ENCODE measurements around the gene LACTBL1.
"Not testable (repeated sequence)": the region's sequence is repeated elsewhere in the genome, so short reads cannot be mapped to it uniquely, and the experiment has no call there.

Gene LACTBL1, protein sequence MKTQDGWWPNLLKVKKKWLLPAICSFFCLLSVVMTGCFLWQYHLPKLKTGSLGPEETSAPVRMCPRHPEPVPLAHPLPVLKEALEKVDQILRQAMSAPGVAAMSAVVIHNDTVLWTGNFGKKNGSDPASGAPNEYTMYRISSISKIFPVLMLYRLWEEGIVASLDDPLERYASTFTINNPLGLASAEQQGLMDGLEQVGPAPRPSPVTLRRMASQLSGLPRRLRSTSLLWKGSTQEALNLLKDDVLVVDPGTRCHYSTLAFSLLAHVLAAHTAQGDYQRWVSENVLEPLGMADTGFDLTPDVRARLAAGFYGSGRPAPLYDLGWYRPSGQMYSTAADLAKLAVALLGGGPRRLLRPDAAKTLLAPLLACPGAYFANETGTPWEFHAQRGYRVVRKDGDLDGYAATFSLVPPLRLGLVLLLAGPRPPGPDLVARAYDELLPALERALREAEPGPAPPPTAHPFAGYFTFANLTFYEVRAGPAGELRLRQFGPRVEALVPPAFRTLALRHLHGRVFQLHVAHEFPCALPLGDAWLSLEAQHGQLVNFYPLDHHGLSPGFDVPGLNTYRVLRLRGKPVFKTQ

DNA sequence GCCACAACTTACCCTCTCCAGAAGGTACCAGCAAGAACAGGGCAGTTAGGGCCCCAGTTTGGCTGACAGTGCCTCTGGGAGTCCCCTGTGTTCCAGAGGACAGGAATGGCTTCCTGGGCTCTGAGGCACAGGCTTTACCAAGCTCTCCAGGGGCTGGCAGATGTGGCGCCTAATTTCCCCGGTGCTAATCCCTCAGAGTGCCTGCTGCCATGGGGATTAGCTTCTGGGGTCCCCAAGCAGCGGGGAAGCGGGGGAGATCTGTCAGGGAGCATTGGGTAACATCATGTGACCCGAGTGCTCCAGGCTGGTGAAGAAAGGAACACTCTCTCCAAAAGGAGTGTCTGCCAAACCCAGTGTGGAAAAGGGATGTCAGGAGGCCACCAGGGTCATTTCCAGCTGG, at the start of gene LACTBL1:
TSS of gene LACTBL1 (minus strand) at position 107 of the 400 bp plus-strand sequence. CDS start 550 bp downstream, outside the sequence.
- DNase-seq (ENCODE audit: low read depth): no peak

DNA sequence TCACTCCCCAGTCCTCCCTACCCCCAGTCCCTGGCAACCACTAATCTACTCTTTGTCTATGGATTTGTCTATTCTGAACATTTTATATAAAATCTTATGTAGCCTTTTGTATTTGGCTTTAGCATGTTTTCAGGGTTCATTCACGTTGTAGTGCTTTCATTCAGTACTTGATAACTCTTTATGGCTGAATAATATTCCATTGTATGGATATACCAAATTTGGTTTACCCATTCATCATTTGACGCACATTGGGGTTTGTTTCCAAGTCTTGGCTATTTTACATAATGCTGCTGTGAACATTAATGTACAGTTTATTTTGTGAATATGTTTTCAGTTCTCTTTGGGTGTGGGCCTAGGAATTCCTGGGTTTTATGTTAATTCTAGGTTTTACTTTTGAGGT, 49.2 kb upstream of the LACTBL1 start:
- no peak for DNase-seq (ENCODE audit: low read depth)

DNA sequence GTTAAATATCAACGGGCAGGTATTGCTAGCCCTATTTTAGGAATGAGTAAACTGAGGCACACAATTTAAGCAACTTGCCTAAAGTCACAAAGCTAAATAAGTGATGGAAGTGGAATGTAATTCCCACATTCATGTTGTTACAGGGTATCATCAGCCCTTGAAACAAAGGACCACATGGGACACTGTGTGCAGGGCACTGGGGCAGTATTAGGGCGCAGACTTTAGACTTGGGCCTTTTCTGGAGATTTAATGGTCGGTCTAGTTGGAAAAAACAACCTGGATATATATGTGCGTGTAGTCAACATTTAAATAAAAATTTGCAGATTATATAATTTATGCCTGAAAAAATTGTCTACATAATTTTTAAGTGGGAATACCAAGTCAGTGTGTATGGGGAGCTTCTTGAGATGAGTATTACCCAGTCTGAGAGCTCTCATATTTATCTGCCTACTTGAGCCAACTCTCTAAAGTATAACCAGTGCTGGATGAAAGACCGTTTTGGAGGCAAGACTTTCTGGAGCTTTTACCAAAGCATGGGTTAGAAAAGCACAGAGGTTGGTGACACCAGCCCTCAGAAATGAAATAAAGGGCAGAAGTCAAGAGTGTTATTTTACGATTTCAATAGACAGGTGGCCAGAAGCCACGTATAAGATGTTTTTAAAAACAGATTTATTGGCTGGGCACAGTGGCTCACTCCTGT, 48.2 kb upstream of the LACTBL1 start:
- no peak for DNase-seq (ENCODE audit: low read depth)

DNA sequence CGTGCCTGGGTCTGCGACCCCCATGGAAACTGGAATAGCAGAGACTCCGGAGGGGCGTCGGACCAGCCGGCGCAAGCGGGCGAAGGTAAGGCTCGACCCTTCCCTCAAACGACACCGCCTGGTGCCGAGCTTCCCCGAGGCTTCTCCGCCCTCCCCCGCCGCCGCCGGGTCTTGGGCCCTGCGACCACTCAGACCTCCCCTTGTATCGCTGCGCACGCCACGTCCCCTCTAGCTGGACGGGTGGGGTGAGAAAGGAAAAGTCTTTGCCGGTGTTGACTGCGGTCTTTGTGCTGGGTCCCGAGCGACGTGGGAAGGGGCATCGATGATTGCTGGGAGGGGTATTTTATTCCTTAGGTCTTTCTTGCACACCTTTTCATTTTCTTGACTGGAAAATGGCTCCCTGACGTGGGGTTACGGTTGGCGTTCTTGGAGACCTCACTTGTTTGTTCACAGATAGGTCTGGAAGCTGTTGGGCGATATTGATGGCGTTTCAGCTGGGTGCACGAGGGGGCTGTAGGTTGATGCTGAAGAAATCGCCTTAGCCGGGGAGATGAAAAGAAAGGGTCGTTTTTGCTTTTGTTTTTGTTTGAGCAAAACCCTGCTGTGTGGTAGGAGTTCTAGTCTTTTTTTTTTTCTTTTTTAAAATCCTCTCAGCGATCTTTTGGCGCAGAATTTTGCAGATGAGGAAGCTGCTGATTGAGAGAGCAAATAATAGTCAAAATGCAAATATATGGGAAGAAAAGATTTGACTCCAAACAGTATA, 47.4 kb upstream of the LACTBL1 start:
- DNase-seq (ENCODE audit: low read depth): no peak

DNA sequence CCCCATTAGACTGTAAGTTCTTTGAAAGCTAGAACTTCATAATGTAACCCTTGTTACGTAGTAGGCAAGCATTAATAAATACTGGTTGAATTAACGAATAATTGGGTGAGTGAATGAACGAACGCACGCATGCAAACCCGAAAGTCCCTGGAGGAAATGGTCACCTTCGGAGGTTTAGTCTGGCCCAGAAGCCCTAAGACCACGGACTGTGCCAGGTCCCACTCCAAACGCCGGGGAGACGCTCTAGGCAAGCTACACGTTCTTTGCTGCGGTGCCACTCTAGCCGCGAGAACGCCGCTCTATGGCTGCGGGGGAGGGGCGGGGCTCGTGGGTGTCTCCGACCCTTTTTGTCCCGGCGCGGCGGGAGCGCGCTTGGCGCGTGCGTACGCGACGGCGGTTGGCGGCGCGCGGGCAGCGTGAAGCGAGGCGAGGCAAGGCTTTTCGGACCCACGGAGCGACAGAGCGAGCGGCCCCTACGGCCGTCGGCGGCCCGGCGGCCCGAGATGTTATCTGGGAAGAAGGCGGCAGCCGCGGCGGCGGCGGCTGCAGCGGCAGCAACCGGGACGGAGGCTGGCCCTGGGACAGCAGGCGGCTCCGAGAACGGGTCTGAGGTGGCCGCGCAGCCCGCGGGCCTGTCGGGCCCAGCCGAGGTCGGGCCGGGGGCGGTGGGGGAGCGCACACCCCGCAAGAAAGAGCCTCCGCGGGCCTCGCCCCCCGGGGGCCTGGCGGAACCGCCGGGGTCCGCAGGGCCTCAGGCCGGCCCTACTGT, 46.6 kb upstream of the LACTBL1 start, which contains the start of gene KDM1A:
TSS of gene KDM1A (plus strand) at position 375 of the 769 bp plus-strand sequence. CDS start at position 504, 129 bp downstream.
- peak; percentile 90 for DNase-seq (ENCODE audit: low read depth)

DNA sequence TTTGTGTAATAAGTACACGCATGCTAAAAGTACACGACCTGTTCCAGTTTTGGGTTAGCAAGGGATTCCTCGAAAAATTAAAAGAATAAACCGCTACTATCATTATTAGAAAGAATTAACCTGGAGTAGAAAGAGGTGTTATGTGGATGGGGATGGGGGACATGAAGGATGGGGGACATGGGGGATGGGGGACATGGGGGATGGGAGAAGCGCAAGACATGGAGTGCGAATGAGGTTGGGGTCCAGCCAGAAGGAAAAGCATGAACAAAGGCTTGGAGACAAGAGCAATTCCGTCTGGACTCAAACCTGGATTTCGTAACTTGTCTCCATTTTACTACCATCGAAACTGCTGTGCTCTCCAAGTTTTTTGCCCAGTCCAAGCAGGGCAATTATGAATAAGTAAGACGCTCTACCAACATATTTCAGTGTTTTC, 46.0 kb upstream of the LACTBL1 start:
- no peak for DNase-seq (ENCODE audit: low read depth)

DNA sequence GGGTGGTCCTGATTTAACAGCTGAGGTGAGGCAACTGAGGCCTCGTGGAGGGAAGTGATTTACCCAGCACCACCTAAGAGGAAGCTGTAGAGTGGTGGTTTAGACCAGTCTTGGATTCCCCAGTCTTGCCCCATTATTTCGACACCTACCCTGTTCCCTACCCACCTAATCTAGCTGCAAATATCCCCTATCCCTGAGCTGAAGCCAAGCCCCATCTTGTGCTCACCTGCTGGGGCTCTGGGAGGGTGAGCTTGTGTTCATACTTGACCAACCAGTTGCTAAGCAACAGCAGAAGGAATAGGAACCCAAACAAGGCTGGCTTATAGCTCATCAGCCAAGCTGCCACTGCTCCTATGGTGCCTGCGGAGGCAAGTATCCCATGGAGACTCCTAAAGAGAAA, 41.0 kb upstream of the LACTBL1 start:
- no peak for DNase-seq (ENCODE audit: low read depth)

DNA sequence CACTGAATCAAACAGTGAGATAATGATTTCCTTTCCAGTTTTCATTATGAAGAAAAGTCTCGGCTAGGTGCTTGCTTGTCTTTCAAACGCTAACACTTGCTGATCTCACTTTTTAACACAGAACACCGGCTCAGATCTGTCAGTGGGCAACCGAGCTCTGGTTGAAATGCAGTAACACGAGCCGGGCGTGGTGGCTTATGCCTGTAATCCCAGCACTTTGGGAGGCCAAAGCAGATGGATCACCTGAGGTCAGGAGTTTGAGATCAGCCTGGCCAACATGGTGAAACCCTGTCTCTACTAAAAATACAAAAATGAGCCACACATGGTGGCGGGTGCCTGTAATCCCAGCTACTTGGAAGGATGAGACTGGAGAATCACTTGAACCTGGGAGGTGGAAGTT, 37.4 kb upstream of the LACTBL1 start:
- DNase-seq (ENCODE audit: low read depth): not testable (repeated sequence)

DNA sequence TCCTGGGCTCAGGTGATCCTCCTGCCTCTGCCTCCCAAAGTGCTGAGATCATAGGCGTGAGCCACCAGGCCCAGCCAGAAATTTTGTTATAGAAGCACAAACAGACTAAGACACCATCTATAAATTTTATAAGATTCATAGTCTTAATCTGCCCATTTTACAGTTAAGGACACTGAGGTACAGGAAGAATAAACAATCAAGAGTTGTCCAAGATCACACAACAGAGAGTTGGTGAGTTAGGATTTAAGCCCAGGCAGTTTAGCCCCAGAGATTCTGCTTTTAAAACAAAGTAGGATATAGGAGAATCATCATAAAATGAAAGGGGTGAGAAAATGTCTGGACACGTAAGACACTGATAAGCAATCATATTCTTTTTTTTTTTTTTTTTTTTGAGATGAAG, 36.2 kb upstream of the LACTBL1 start:
- DNase-seq (ENCODE audit: low read depth): no peak

DNA sequence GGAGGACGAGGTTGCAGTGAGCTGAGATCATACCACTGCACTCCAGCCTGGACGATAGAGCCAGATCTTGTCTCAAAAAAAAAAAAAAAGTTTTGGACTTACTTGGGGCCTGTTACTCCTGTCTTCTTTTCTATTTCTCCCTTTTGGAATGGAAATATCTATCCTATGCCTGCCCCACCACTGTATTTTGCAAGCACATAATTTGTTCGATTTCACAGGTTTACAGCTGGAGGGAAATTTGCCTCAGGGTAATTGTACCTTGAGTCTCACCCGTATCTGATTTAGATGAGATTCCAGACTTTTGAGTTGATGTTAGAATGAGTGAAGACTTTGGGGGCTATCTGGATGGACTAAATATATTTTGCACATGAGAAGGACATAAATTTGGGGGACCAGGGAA, 34.4 kb upstream of the LACTBL1 start:
- no peak for DNase-seq (ENCODE audit: low read depth)

DNA sequence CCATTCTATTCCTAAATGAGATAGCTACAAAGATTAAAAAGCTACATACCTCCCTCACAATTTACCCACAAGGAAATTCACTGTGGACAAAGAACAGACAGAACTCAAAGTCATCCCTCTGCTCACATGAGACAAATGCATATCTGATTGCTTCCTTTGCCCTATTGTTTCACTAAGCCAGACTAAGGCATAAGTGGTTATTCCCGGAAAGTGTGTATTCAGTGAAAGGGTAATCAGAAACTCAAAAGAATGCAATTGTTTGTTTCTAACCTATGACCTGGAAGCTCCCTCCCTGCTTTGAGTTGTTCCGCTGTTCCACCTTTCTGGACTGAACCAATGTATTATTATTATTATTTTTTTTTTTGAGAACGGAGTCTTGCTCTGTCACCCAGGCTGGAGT, 32.1 kb upstream of the LACTBL1 start:
- not testable (repeated sequence) for DNase-seq (ENCODE audit: low read depth)

DNA sequence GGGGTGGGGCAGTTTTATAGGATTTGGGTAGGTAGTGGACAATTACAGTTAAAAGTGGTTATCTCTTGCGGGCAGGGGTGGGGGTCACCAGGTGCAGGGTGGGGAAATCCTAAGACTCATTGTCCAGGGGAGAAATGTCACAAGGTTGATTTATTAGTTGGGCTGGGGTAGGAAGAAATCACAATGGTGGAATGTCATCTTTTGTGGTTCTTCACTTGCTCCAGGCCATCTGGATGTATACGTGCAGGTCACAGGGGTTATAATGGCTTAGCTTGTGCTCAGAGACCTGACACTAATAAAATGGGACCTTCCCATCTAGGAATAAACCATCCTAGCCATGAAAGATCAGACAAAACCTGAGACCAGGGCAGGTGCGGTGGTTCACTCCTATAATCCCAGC, 31.4 kb upstream of the LACTBL1 start:
- DNase-seq (ENCODE audit: low read depth): no peak

DNA sequence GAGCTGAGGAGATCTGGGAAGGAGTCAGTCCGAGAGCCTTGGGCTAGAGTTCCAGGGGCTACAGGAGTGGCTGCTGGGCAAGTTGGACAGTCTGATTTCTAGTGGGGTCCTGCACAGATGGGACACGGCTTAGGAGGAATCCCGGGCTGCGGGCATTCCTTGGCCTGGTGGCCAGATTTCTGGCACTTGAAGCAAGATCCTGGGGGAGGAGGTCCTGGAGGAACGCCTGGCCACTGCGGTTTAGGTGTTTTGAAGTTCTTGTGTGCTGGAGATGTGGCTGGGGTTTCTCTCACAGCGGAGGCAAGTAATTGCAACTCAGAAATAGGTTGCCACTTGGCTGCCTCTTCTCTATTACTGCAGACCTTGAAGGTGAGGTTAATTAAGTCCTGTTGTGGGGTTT, 29.6 kb upstream of the LACTBL1 start:
- DNase-seq (ENCODE audit: low read depth): not testable (repeated sequence)

DNA sequence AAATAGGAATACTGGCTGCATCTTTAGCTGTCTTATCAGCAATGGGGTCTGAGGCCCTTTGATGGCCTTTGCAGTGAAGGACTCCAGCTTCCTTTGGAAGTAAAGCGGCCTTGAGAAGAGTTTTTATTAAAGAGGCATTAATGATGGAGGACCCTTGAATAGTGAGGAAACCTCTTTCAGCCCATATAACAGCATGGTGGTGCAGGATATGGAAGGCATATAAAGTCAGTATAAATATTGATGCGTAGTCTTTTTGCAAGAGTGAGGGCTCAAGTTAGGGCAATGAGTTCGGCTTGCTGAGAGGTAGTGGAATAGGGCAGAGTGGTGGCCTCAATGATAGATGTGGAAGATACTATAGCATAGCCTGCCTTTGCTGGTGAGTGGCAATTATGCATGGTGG, 27.5 kb upstream of the LACTBL1 start:
- DNase-seq (ENCODE audit: low read depth): not testable (repeated sequence)

DNA sequence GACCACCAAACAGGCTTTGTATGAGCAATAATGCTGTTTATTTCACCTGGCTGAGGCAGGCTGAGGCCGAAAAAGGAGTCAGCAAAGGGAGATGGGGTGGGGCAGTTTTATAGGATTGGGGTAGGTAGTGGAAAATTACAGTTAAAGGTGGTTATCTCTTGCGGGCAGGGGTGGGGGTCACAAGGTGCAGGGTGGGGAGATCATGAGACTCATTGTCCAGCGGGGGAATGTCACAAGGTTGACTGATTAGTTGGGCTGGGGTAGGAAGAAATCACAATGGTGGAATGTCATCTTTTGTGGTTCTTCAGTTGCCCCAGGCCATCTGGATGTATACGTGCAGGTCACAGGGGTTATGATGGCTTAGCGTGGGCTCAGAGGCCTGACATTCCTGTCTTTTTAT, 24.9 kb upstream of the LACTBL1 start:
- not testable (repeated sequence) for DNase-seq (ENCODE audit: low read depth)

DNA sequence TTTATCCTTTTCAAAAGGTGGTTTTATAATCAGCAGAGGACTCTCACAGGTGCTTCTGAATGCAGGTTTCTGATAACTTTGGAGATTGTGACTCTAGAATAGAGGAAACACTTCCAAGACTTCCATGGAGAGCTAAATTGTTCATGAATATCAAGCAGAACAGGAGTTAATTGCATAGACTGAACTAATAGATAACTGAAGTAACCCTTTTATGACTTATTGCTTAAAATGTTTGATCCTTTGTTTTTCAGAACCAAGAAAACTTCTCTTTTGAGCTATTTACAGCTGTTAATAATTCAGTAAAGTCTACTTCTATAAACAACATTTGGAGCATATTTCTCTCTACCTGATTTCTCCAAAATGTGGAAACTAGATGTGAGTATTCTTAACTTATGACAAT, 23.1 kb upstream of the LACTBL1 start:
- no peak for DNase-seq (ENCODE audit: low read depth)

DNA sequence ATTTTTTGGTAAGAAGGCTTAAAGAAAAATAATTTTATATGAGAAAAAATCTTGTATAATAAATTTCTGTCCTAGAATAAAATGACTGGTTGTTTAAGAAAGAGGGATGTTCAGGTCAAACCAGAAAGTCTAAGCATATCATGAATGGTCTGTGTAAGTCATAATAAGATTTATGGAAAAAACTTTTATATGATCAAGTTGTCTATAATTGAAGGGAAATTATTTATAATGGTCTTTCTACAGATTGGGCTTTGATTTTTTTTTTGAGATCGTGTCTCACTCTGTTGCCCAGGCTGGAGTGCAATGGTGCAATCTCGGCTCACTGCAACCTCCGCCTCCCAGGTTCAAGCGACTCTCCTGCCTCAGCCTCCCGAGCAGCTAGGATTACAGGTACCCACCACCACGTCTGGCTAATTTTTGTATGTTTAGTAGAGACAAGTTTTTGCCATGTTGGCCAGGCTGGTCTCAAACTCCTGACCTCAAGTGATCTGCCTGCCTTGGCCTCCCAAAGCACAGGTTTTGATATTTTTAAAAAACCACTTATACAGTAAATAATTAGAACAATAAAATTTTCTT, 20.6 kb upstream of the LACTBL1 start:
- not testable (repeated sequence) for DNase-seq (ENCODE audit: low read depth)

DNA sequence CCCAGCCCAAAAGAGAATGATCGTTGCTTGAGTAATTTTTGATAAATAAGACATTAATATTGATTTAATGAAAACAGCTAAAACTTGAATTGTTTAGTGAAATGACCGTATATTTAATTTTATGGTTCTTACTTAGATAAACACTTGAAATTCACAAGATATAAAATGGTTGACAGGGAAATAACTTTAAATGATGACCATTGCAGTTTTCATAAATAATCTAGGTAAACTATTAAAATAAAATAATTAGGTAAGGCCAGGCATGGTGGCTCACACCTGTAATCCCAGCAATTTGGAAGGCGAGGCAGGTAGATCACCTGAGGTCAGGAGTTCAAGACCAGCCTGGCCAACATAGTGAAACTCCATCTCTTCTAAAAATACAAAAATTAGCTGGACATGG, 19.7 kb upstream of the LACTBL1 start:
- DNase-seq (ENCODE audit: low read depth): not testable (repeated sequence)

DNA sequence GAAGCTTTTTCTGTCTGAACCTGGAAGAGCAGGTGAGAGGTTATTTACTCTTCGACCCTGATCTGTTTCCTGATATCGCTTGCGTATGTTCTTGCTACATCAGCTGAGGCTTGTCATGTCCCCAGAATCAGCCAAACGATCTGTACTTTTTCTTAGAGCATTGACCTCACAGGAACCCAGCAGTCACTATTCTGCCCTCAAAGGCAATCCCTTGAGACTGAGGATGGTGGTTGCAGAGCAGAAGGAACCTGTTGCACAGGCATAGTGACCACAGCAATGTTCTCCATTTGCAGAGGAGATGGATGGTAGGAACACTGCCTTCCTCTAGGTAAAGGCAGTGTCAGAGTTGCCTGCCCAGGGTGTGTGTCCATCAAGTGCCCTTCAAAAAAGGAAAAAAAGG, 11.3 kb upstream of the LACTBL1 start:
- no peak for DNase-seq (ENCODE audit: low read depth)

DNA sequence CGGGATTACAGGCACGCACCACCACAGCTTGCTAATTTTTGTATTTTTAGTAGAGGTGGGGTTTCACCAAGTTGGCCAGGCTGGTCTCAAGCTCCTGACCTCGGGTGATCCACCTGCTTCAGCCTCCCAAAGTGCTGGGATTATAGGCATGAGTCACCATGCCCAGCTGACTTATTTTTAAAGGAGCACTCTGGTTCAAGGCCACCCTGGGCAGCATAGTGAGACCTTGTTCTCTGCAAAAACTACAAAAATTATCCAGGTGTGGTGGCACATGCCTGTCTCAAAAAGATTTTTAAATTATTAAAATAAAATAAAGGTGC, 7.8 kb upstream of the LACTBL1 start:
- DNase-seq (ENCODE audit: low read depth): not testable (repeated sequence)

DNA sequence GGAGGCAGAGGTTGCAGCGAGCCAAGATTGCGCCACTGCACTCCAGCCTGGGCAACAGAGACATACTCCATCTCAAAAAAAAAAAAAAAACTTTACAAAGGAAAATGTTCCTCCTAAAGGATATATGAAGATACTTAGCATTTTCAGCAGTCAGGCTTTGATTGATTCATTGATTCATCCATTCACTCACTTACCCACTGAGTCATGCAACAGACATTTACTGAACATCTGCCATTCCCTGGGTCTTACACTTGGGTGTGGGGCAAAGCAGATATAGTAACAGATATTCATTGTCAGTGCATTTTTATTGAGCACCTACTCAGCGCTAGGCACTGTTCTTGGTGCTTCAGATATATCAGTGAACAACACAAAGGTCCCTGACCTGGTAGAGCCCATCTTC, 5.6 kb upstream of the LACTBL1 start:
- DNase-seq (ENCODE audit: low read depth): no peak

Measured in stimulated activated CD8-positive, alpha-beta memory T cell treated with anti-CD3 and anti-CD28 coated beads, Interleukin-15, amount 100 ng/mL, for 24 hours (primary cell).